Neural cell (in vitro differentiated cells): Measurements from ENCODE around the gene LARP1.
"Not testable (repeated sequence)": the region's sequence is repeated elsewhere in the genome, so short reads cannot be mapped to it uniquely, and the experiment has no call there.

ENCODE experiments used
- EP300 ChIP-seq: fragments of 450-650 bp; conservative IDR thresholded peaks from 2 replicates; pipeline ENCODE4 v1.6.1; 2014; ENCODE audit warnings: antibody characterized with exemption, mild to moderate bottlenecking, moderate library complexity; ENCODE audit not compliant: poor library complexity, severe bottlenecking
- EZH2 ChIP-seq: fragments of 200-600, 300-800 bp; shearing (Covaris generic), sonication (generic); IDR thresholded peaks from 2 replicates; pipeline ENCODE4 v1.6.1; 2014; ENCODE audit warnings: antibody characterized with exemption, low read length, borderline replicate concordance, mild to moderate bottlenecking; ENCODE audit not compliant: insufficient read depth, poor library complexity, severe bottlenecking
- RAD21 ChIP-seq: fragments of 450-650 bp; conservative IDR thresholded peaks from 2 replicates; pipeline ENCODE4 v1.6.1; 2014; ENCODE audit warnings: antibody characterized with exemption, mild to moderate bottlenecking, moderate library complexity
- TF ChIP-seq, protein P1 (sequence below): fragments of 450-650 bp; IDR thresholded peaks from 2 replicates; pipeline ENCODE4 v1.5.1; 2014; ENCODE audit warnings: antibody characterized with exemption, mild to moderate bottlenecking, moderate library complexity; ENCODE audit not compliant: poor library complexity, severe bottlenecking

DNA sequence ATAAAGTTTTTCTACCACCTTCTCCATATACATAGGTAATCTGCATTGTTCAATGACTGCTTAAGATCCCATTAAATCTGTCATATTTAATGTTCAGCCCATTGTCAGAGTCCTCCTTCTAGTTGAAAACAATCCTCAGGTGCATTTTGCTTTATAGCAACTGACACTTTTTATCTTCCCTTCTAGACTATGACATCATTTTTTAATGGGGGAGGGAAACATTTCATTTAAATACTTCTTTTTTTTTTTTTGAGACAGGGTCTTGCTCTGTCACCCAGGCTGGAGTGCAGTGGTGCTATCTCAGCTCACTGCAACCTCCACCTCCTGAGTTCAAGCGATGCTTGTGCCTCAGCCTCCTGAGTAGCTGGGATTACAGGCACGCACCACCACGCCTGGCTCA lies 77.6 kb downstream of the LARP1 start:
- not testable (repeated sequence) for TF ChIP-seq EP300, EZH2, RAD21
- TF ChIP-seq, protein P1, sequence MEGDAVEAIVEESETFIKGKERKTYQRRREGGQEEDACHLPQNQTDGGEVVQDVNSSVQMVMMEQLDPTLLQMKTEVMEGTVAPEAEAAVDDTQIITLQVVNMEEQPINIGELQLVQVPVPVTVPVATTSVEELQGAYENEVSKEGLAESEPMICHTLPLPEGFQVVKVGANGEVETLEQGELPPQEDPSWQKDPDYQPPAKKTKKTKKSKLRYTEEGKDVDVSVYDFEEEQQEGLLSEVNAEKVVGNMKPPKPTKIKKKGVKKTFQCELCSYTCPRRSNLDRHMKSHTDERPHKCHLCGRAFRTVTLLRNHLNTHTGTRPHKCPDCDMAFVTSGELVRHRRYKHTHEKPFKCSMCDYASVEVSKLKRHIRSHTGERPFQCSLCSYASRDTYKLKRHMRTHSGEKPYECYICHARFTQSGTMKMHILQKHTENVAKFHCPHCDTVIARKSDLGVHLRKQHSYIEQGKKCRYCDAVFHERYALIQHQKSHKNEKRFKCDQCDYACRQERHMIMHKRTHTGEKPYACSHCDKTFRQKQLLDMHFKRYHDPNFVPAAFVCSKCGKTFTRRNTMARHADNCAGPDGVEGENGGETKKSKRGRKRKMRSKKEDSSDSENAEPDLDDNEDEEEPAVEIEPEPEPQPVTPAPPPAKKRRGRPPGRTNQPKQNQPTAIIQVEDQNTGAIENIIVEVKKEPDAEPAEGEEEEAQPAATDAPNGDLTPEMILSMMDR: not testable (repeated sequence)
